Esophagus muscularis mucosa (tissue), 4 donors: Measurements from ENCODE around the gene VPS39. TPM values are rescaled to one million over a fixed set of nuclear protein-coding genes. Genes with fewer than 3 reads are reported as not detected.

Source experiments
- DNase-seq: peaks from one replicate; pipeline ENCODE4 v3.0.0-alpha.2; 2017; ENCODE audit errors: extremely low spot score
- H3K27ac ChIP-seq, 4 donors: fragments of 200-600 bp; sonication (generic); replicated peaks in 1 of 4; 1 replicate in 3 of 4; 2 replicates in 1 of 4; pipeline ENCODE4 v1.5.1; 2016 to 2019; ENCODE audit warnings: mild to moderate bottlenecking in 1 of 4
- H3K27me3 ChIP-seq, 4 donors: fragments of 200-600 bp; sonication (generic); one replicate each; pipeline versions ENCODE4 v1.5.1 to v1.6.0; 2016 to 2019
- H3K36me3 ChIP-seq, 4 donors: fragments of 200-600 bp; sonication (generic); one replicate each; pipeline ENCODE4 v1.5.1; 2016 to 2019
- H3K4me1 ChIP-seq, 4 donors: fragments of 200-600 bp; sonication (generic); one replicate each; pipeline ENCODE4 v1.5.1; 2016 to 2019
- H3K4me3 ChIP-seq, 4 donors: fragments of 200-600 bp; sonication (generic); 1 replicate in 2 of 4; 2 replicates in 2 of 4; pipeline ENCODE4 v1.5.1; 2016 to 2019; ENCODE audit warnings: mild to moderate bottlenecking in 4 of 4, moderate library complexity in 1 of 4
- H3K9me3 ChIP-seq, 4 donors: fragments of 200-600 bp; sonication (generic); 1 replicate in 3 of 4; 2 replicates in 1 of 4; pipeline ENCODE4 v1.5.1; 2016 to 2019
- CTCF ChIP-seq, 3 experiments: fragments of 200-600 bp in 2 of 3; fragments of 450-650 bp in 1 of 3; sonication (generic) in 2 of 3; IDR thresholded peaks; one replicate each; pipeline ENCODE4 v1.5.1; 2017 to 2019; ENCODE audit warnings: antibody characterized with exemption in 3 of 3, mild to moderate bottlenecking in 2 of 3, moderate library complexity in 1 of 3
- EP300 ChIP-seq: sonication (generic); formaldehyde crosslinking; IDR thresholded peaks from one replicate; pipeline ENCODE4 v1.6.1; 2017; ENCODE audit warnings: antibody characterized with exemption
- POLR2A ChIP-seq: fragments of 450-650 bp; IDR thresholded peaks from one replicate; pipeline ENCODE4 v1.6.1; 2017; ENCODE audit warnings: antibody characterized with exemption, moderate library complexity, mild to moderate bottlenecking, low read depth
- POLR2AphosphoS5 ChIP-seq, 2 donors: sonication (generic); formaldehyde crosslinking; IDR thresholded peaks; one replicate each; pipeline ENCODE4 v1.6.1; 2017; ENCODE audit warnings: antibody characterized with exemption in 2 of 2
- WGBS: methylation state at CpG from one replicate; pipeline ENCODE4 v1.1.5; 2018; 5-methylcytosine and 5-hydroxymethylcytosine counted together
- intact Hi-C: fragments of 100-400 bp; cut with DNase I; formaldehyde crosslinking; loops from one replicate; pipeline ENCODE4 v1.15.1; 2023
- total RNA-seq, 4 donors: library from RNA; depleted of rRNA; stranded (reverse); fragments of >200 nt; gene quantifications; one replicate each; pipeline versions ENCODE4 v1.1.0 to v1.2.1, GENCODE V29; 2016

The VPS39 gene
- total RNA-seq, 4 donors from 2014 or later: 50.8 to 83.5 (median 56.2) TPM

DNA sequence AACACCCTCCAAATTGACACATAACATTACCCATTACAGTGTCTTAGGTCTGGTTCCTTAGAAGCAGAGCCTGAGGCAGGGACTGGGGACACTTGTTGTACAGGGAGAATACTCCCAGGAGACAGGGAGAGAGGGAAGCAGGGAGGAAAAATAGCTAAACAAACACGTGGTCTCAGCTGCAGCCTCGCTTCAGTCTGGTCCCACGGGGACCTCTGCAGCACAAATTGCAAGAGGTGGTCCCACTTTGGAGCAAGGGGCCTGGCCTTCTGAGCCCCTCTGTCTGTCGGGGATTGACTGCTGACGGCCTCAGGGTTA is 88.7 kb downstream of the VPS39 start:
- Histone ChIP-seq H3K4me1 (peaks cover 0 to 9% (median 0%) of the 10 kb centered on the region in 4 donors), H3K27ac (no peak overlapping the region), H3K9me3 (peaks cover 0 to 4% (median 2%) of the 10 kb centered on the region in 4 donors), H3K36me3 (no peaks in the 10 kb centered on the region), H3K4me3 (no peak overlapping the region), H3K27me3 (peaks cover 0 to 4% (median 0%) of the 10 kb centered on the region in 4 donors)
- 64% methylated on average over 4 of the region's 5 CpGs for WGBS
- TF ChIP-seq EP300 (no peak), POLR2A (no peak), POLR2AphosphoS5 (IDR thresholded peaks at IDR 0.05) (no peak), CTCF (IDR thresholded peaks at IDR 0.05) (no peak)
- intact Hi-C loops: no loop called here
- DNase-seq: no peak

DNA sequence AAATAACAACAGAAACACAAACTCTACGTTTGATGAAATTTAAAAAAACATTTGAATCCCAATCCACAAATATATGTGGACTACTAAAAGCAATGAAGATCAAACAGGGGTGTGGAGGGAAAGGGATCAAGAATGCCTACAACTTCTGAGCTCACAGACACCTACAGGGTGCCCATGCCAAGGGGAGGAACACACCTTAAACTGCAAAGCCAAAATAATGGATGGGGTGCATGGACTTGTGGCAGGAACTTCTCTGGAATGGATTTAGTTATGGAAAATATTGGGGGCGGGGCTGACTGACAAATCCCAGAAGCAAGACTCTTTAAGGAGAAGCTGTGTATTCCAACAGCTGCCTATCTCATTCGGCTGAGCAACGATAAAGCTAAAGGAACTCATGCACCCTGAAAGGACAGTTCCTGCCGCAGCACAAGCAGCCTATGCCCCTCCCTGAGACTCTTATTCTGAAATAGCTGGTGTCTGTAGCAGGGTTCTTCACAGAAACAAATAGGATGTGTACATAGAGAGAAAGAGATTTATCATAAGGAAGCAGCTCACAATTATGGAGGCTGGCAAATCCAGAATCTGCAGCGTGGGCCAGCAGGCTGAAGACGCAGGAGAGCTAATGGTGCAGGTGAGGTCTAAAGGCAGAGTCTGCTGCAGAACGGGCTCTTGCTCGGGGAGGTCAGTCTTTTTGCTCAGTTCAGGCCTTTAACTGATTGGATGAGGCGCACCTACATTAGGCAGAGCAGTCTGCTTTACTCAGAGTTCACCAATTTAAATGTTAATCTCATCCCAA is 89.3 kb downstream of the VPS39 start:
- H3K36me3 ChIP-seq: no peaks in the 10 kb centered on the region
- no peak for TF ChIP-seq POLR2A
- no peak for TF ChIP-seq POLR2AphosphoS5 (IDR thresholded peaks at IDR 0.05)
- TF ChIP-seq CTCF (IDR thresholded peaks at IDR 0.05): no peak
- TF ChIP-seq EP300: no peak
- no peak overlapping the region for H3K4me3 ChIP-seq
- DNase-seq: no peak
- H3K4me1 ChIP-seq: peaks cover 0 to 9% (median 0%) of the 10 kb centered on the region in 4 donors
- intact Hi-C loops: no loop called here
- no peak overlapping the region for H3K27ac ChIP-seq
- WGBS: 36% methylated on average over 10 of the region's 10 CpGs
- H3K27me3 ChIP-seq: peaks cover 0 to 4% (median 0%) of the 10 kb centered on the region in 4 donors
- peaks cover 0 to 4% (median 2%) of the 10 kb centered on the region in 4 donors for H3K9me3 ChIP-seq

GRCh38 chr15:42111924-42112323 is 96.2 kb downstream of the VPS39 start:
- intact Hi-C loops: no loop called here
- 60% methylated on average over 4 of the region's 4 CpGs for WGBS

GRCh38 chr15:42110367-42110766 is 97.7 kb downstream of the VPS39 start:
- DNase-seq: no peak
- Histone ChIP-seq H3K4me3 (no peak overlapping the region), H3K27me3 (peaks cover 0 to 5% (median 0%) of the 10 kb centered on the region in 4 donors), H3K9me3 (no peaks in the 10 kb centered on the region), H3K36me3 (no peaks in the 10 kb centered on the region), H3K27ac (no peak overlapping the region), H3K4me1 (no peaks in the 10 kb centered on the region)
- 61% methylated on average over 3 of the region's 3 CpGs for WGBS
- intact Hi-C loops: no loop called here
- TF ChIP-seq POLR2A (no peak), POLR2AphosphoS5 (IDR thresholded peaks at IDR 0.05) (no peak), EP300 (no peak), CTCF (IDR thresholded peaks at IDR 0.05) (no peak)

More at GRCh38 chr15:42111924-42112323, 96.2 kb downstream of the VPS39 start:
- Histone ChIP-seq H3K4me1 (no peaks in the 10 kb centered on the region), H3K36me3 (no peaks in the 10 kb centered on the region), H3K27ac (no peak overlapping the region), H3K4me3 (no peak overlapping the region), H3K9me3 (peaks cover 0 to 4% (median 2%) of the 10 kb centered on the region in 4 donors), H3K27me3 (peaks cover 0 to 5% (median 0%) of the 10 kb centered on the region in 4 donors)
- TF ChIP-seq EP300 (no peak), CTCF (IDR thresholded peaks at IDR 0.05) (no peak), POLR2AphosphoS5 (IDR thresholded peaks at IDR 0.05) (no peak)
- DNase-seq: no peak
